Tibial artery (tissue), 4 donors: Measurements from ENCODE around the gene SHC1.
"Not testable (repeated sequence)": the region's sequence is repeated elsewhere in the genome, so short reads cannot be mapped to it uniquely, and the experiment has no call there.

Source experiments
- DNase-seq, 2 donors: peaks; one replicate each; pipeline ENCODE4 v3.0.0-alpha.2; 2019
- H3K27ac ChIP-seq, 2 donors: fragments of 200-600 bp; sonication (generic) in 1 of 2; 1 replicate in 1 of 2; 2 replicates in 1 of 2; pipeline ENCODE4 v1.5.1; 2018 to 2019; ENCODE audit warnings: mild to moderate bottlenecking in 1 of 2
- H3K27me3 ChIP-seq, 2 donors: fragments of 200-600 bp; sonication (generic) in 1 of 2; one replicate each; pipeline versions ENCODE4 v1.5.1 to v1.6.0; 2016 to 2019
- H3K36me3 ChIP-seq, 3 donors: fragments of 200-600 bp; sonication (generic) in 2 of 3; one replicate each; pipeline ENCODE4 v1.5.1; 2016 to 2019; ENCODE audit warnings: mild to moderate bottlenecking in 2 of 3
- H3K4me1 ChIP-seq, 4 donors: fragments of 200-600 bp; sonication (generic) in 2 of 4; 1 replicate in 3 of 4; 2 replicates in 1 of 4; pipeline ENCODE4 v1.5.1; 2016 to 2019
- H3K4me3 ChIP-seq, 2 donors: fragments of 200-600 bp; sonication (generic) in 1 of 2; 1 replicate in 1 of 2; 2 replicates in 1 of 2; pipeline ENCODE4 v1.5.1; 2018 to 2019; ENCODE audit warnings: mild to moderate bottlenecking in 2 of 2
- H3K9me3 ChIP-seq, 3 donors: fragments of 200-600 bp; sonication (generic) in 1 of 3; one replicate each; pipeline ENCODE4 v1.5.1; 2016 to 2019
- CTCF ChIP-seq, 2 experiments: fragments of 200-600 bp in 1 of 2; fragments of 450-650 bp in 1 of 2; IDR thresholded peaks; one replicate each; pipeline ENCODE4 v1.5.1; 2017 to 2019; ENCODE audit warnings: antibody characterized with exemption in 2 of 2, mild to moderate bottlenecking in 1 of 2, moderate library complexity in 1 of 2
- intact Hi-C: fragments of 100-400 bp; cut with DNase I; formaldehyde crosslinking; loops from one replicate; pipeline ENCODE4 v1.15.0; 2023; ENCODE audit warnings: low total_unique reads

SHC1 gene

GRCh38 chr1:154990276-154990675 lies 19.7 kb upstream of the SHC1 start:
- TF ChIP-seq CTCF (IDR thresholded peaks at IDR 0.05), result no peak
- intact Hi-C loops, result no loop called here
- Histone ChIP-seq H3K4me3 (no peak overlapping the region), H3K27ac (no peak overlapping the region), H3K9me3 (no peaks in the 10 kb centered on the region), H3K4me1 (peaks cover 0 to 4% (median 0%) of the 10 kb centered on the region in 4 donors), H3K27me3 (no peaks in the 10 kb centered on the region), H3K36me3 (peaks cover 11 to 71% (median 24%) of the 10 kb centered on the region in 3 donors)
- no peak for DNase-seq

GRCh38 chr1:154989195-154989860 lies 18.8 kb upstream of the SHC1 start:
- Histone ChIP-seq H3K27me3 (no peaks in the 10 kb centered on the region), H3K9me3 (no peaks in the 10 kb centered on the region), H3K27ac (no peak overlapping the region), H3K36me3 (peaks cover 11 to 71% (median 24%) of the 10 kb centered on the region in 3 donors), H3K4me3 (no peak overlapping the region), H3K4me1 (peaks cover 0 to 3% (median under 1%) of the 10 kb centered on the region in 4 donors)
- DNase-seq, result no peak
- no peak for TF ChIP-seq CTCF (IDR thresholded peaks at IDR 0.05)
- intact Hi-C loops, result no loop called here

- H3K36me3 ChIP-seq, result peaks cover 11 to 65% (median 24%) of the 10 kb centered on the region in 3 donors
- intact Hi-C loops, result no loop called here
Observed at GRCh38 chr1:154988058-154988954, 17.8 kb upstream of the SHC1 start.

GRCh38 chr1:154987326-154987725 lies 16.8 kb upstream of the SHC1 start:
- TF ChIP-seq CTCF (IDR thresholded peaks at IDR 0.05), result no peak
- Histone ChIP-seq H3K4me3 (no peak overlapping the region), H3K27ac (no peak overlapping the region), H3K9me3 (no peaks in the 10 kb centered on the region), H3K36me3 (peaks cover 11 to 55% (median 24%) of the 10 kb centered on the region in 3 donors), H3K27me3 (no peaks in the 10 kb centered on the region), H3K4me1 (peaks cover 0 to 17% (median 12%) of the 10 kb centered on the region in 4 donors)
- intact Hi-C loops, result no loop called here
- DNase-seq, result no peak

More at GRCh38 chr1:154988058-154988954, 17.8 kb upstream of the SHC1 start:
- no peak overlapping the region for H3K27ac ChIP-seq
- no peak overlapping the region for H3K4me3 ChIP-seq
- DNase-seq, result no peak
- TF ChIP-seq CTCF (IDR thresholded peaks at IDR 0.05), result no peak
- H3K27me3 ChIP-seq, result no peaks in the 10 kb centered on the region
- H3K4me1 ChIP-seq, result peaks cover 0 to 12% (median 9%) of the 10 kb centered on the region in 4 donors
- H3K9me3 ChIP-seq, result no peaks in the 10 kb centered on the region

GRCh38 chr1:154986736-154987135 lies 16.2 kb upstream of the SHC1 start:
- intact Hi-C loops, H3K9me3 ChIP-seq, H3K4me3 ChIP-seq, H3K27ac ChIP-seq, DNase-seq, H3K27me3 ChIP-seq: not testable (repeated sequence)
- peaks cover 0 to 18% (median 12%) of the 10 kb centered on the region in 4 donors for H3K4me1 ChIP-seq
- H3K36me3 ChIP-seq, result peaks cover 11 to 51% (median 24%) of the 10 kb centered on the region in 3 donors
